Superior temporal gyrus (tissue), 1 donor: ENCODE results near the gene SF3B3.
"Not testable (repeated sequence)": the region's sequence is repeated elsewhere in the genome, so short reads cannot be mapped to it uniquely, and the experiment has no call there.

Experiments
- DNase-seq: peaks from one replicate; pipeline ENCODE4 v3.0.0-alpha.2; 2016; ENCODE audit errors: extremely low spot score

The SF3B3 gene

GRCh38 chr16:70511833-70512232, 11.8 kb upstream of the SF3B3 start:
- no peak for DNase-seq

- no peak for DNase-seq
These were observed 11.2 kb upstream of the SF3B3 start for GRCh38 chr16:70512456-70512855.

- DNase-seq, result no peak
These were observed 2.9 kb upstream of the SF3B3 start for GRCh38 chr16:70520612-70521297.

GRCh38 chr16:70522216-70523075, 1.2 kb upstream of the SF3B3 start:
- no peak for DNase-seq

GRCh38 chr16:70523076-70523742, 407 bp upstream of the SF3B3 start, which contains the start of gene COG4:
COG4 (minus strand) TSS chr16:70523554; CDS start chr16:70523543, 11 bp downstream.
- DNase-seq, result peak; percentile 93

- not testable (repeated sequence) for DNase-seq
These were observed 796 bp downstream of the SF3B3 start for GRCh38 chr16:70524399-70524825.

- DNase-seq, result no peak
These were observed 2.8 kb downstream of the SF3B3 start for GRCh38 chr16:70526403-70526802.

GRCh38 chr16:70527315-70527996, 3.8 kb downstream of the SF3B3 start:
- peak; percentile 12 for DNase-seq

- peak; percentile 74 for DNase-seq
These were observed 5.6 kb downstream of the SF3B3 start for GRCh38 chr16:70529051-70529777.

- DNase-seq, result not testable (repeated sequence)
These were observed 6.3 kb downstream of the SF3B3 start for GRCh38 chr16:70529954-70530353.

- no peak for DNase-seq
These were observed 11.4 kb downstream of the SF3B3 start for GRCh38 chr16:70534971-70535370.

- DNase-seq, result no peak
These were observed 17.4 kb downstream of the SF3B3 start for GRCh38 chr16:70540994-70541393.

- DNase-seq, result no peak
These were observed 20.9 kb downstream of the SF3B3 start for GRCh38 chr16:70544548-70544947.

GRCh38 chr16:70548936-70549335, 25.3 kb downstream of the SF3B3 start:
- no peak for DNase-seq

- no peak for DNase-seq
These were observed 26.5 kb downstream of the SF3B3 start for GRCh38 chr16:70550082-70550481.

- no peak for DNase-seq
These were observed 28.2 kb downstream of the SF3B3 start for GRCh38 chr16:70551788-70552187.

GRCh38 chr16:70552675-70553074, 29.1 kb downstream of the SF3B3 start:
- no peak for DNase-seq

- DNase-seq, result no peak
These were observed 30.0 kb downstream of the SF3B3 start for GRCh38 chr16:70553645-70554044.

- DNase-seq, result no peak
These were observed 32.4 kb downstream of the SF3B3 start for GRCh38 chr16:70556063-70556462.

- peak; percentile 71 for DNase-seq
These were observed 38.0 kb downstream of the SF3B3 start for GRCh38 chr16:70561623-70562022.

GRCh38 chr16:70563636-70564035, 40.0 kb downstream of the SF3B3 start:
- DNase-seq, result no peak
